Measurements from ENCODE around the gene CDH15. TPM values are rescaled to one million over a fixed set of nuclear protein-coding genes. Genes with fewer than 3 reads are reported as not detected.

CDH15 gene
- total RNA-seq, 1 experiment from 2014 or later, result 3.8 TPM

DNA sequence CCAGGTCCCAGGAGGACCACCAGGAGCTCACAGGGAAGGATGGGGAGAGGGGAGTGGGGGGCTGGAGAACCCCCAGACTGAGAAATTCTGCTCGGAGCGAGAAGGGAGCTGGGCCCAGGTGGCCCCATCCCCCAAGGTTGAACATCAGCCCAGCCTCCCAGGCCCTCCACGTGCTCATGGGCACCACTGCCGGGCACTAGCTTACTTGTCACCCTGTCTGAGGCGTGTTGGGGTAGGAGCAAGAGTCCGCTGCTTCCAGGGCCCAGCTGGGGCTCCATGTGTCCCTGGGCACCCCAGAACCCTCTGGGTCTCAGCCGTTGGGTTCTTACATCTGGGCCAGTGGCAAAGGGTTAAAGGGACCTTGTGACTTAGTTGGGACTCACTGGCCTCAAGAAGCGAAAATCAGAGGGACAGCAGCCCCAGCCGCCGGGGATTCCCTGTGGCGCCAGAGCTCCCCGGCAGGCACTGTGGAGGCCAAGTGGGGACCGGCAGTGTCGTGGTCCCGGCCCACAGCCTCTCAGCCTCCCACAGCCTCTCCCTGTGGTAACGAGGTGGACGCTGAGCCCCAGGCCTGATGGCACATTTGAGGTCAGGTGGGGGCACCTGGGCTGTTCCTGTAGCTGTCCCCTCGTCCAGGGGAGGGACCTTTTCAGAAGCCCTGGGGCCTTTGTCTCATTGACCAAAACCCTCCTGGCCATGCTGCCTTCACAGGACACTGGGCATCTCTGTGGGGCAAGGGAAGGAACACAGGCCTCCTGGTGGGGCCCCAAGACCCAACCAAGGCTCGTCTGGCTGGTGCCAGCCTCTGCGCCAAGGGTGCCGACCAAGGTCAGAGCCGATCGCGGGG lies 33.7 kb upstream of the CDH15 start:
- H3K36me3 ChIP-seq (ENCODE audit: control insufficient read depth in 1 of 2, insufficient read depth in 2 of 2, low read length in 2 of 2), result peaks cover 17 to 27% of the 10 kb centered on the region in 2 experiments
- ATAC-seq, result no peak
- H2AFZ ChIP-seq (ENCODE audit: low read depth, low read length, poor library complexity, severe bottlenecking), result no peak overlapping the region
- intact Hi-C loops (cut with micrococcal nuclease), result no loop called here
- no peak overlapping the region for H3K27ac ChIP-seq (ENCODE audit: low read depth, low read length)
- RAD21 ChIA-PET (ENCODE audit: low non-redundant PET in 1 of 2, low total read pairs in 2 of 2, uncharacterized antibody in 2 of 2, unreplicated experiment in 2 of 2), result interaction anchor here in 1 of 2 experiments (0.7 kb wide), 1 partner anchor 44 kb away, joined by 3 read pairs; no protein-coding TSS in a partner anchor
- no peaks in the 10 kb centered on the region for H3K9me3 ChIP-seq (ENCODE audit: control insufficient read depth in 1 of 2, insufficient read depth in 1 of 2, low read depth in 1 of 2, low read length in 2 of 2)
- TF ChIP-seq CBX3 (IDR thresholded peaks at IDR 0.05; ENCODE audit: low read depth), result no peak
- no peak for TF ChIP-seq POLR2AphosphoS5 (IDR thresholded peaks at IDR 0.05; ENCODE audit: low read depth, low read length)
- TF ChIP-seq ZFX (IDR thresholded peaks at IDR 0.05), result no peak
- TF ChIP-seq JUND (IDR thresholded peaks at IDR 0.05), result no peak
- no peak for TF ChIP-seq CEBPB (IDR thresholded peaks at IDR 0.05; ENCODE audit: low read depth)
- TF ChIP-seq REST (IDR thresholded peaks at IDR 0.05; ENCODE audit: low read depth), result no peak
- TF ChIP-seq ELF1 (IDR thresholded peaks at IDR 0.05; ENCODE audit: borderline replicate concordance, low read depth), result no peak
- no peak for TF ChIP-seq SRF (IDR thresholded peaks at IDR 0.05; ENCODE audit: low read depth)
- no peak for TF ChIP-seq MAX (IDR thresholded peaks at IDR 0.05)
- TF ChIP-seq ZBTB33 (IDR thresholded peaks at IDR 0.05; ENCODE audit: extremely low read depth, insufficient replicate concordance, low read length), result no peak
- TF ChIP-seq POLR2A (IDR thresholded peaks at IDR 0.05; ENCODE audit: borderline replicate concordance, extremely low read depth, insufficient read depth, insufficient read length), result no peak
- TF ChIP-seq TCF7L2 (IDR thresholded peaks at IDR 0.05; ENCODE audit: borderline replicate concordance, extremely low read depth, insufficient read depth, insufficient read length), result no peak
- TF ChIP-seq ATF3 (IDR thresholded peaks at IDR 0.05), result no peak
- POLR2A ChIA-PET, result no interaction called here
- H3K9ac ChIP-seq (ENCODE audit: low read length), result no peak overlapping the region
- DNase-seq (ENCODE audit: low read depth, low spot score), result no peak
- CTCF ChIA-PET, result no interaction called here
- no peaks in the 10 kb centered on the region for H3K9me2 ChIP-seq (ENCODE audit: insufficient read depth)
- H3K4me2 ChIP-seq (ENCODE audit: low read length), result no peak overlapping the region
- no peaks in the 10 kb centered on the region for H3K4me1 ChIP-seq (ENCODE audit: control insufficient read depth in 1 of 2, insufficient read depth in 2 of 2, low read length in 2 of 2)
- no TSS peak for BruUV-seq (replicated peaks)
- H3K27me3 ChIP-seq (ENCODE audit: insufficient read depth, low read length), result no peaks in the 10 kb centered on the region
- no peak overlapping the region for H3K4me3 ChIP-seq (replicated peaks in 1 of 2; ENCODE audit: low read depth in 1 of 2, low read length in 2 of 2)
- H4K20me1 ChIP-seq (ENCODE audit: insufficient read depth), result no peaks in the 10 kb centered on the region
- H3K79me2 ChIP-seq (ENCODE audit: insufficient read depth, low read length), result no peaks in the 10 kb centered on the region

Measured in HCT116 (cell line).